ENCODE measurements around the gene THAP5.

THAP5 gene

GRCh38 chr7:108537229-108537628 lies 32.3 kb downstream of the THAP5 start:
- Histone ChIP-seq H3K4me3 (ENCODE audit: low read length) (no peak overlapping the region), H4K20me1 (ENCODE audit: control insufficient read depth, insufficient read depth, low read depth, low read length) (no peaks in the 10 kb centered on the region), H3K36me3 (ENCODE audit: control insufficient read depth, low read length) (no peaks in the 10 kb centered on the region), H3K9me2 (replicated peaks; ENCODE audit: control insufficient read depth, low read length) (no peaks in the 10 kb centered on the region), H3K79me2 (ENCODE audit: control insufficient read depth, low read length) (no peaks in the 10 kb centered on the region), H3K27me3 (ENCODE audit: control insufficient read depth, low read length) (no peaks in the 10 kb centered on the region), H3F3A (ENCODE audit: control insufficient read depth, insufficient read depth) (no peaks in the 10 kb centered on the region), H3K9me3 (ENCODE audit: control insufficient read depth, insufficient read depth, low read length) (no peaks in the 10 kb centered on the region), H3K4me2 (ENCODE audit: low read length) (no peak overlapping the region), H3K27ac (ENCODE audit: low read depth, low read length) (no peak overlapping the region), H3K4me1 (ENCODE audit: control insufficient read depth, low read length) (peaks cover 12% of the 10 kb centered on the region)
- TF ChIP-seq EZH2phosphoT487 (IDR thresholded peaks at IDR 0.05; ENCODE audit: borderline replicate concordance, low read length), result no peak
- no peak for TF ChIP-seq CTCF (IDR thresholded peaks at IDR 0.05; ENCODE audit: low read depth, low read length, poor library complexity, severe bottlenecking)

- no peaks in the 10 kb centered on the region for H3K27me3 ChIP-seq (ENCODE audit: control insufficient read depth, low read length)
- no peak overlapping the region for H3K4me3 ChIP-seq (ENCODE audit: low read length)
- no peaks in the 10 kb centered on the region for H3K9me2 ChIP-seq (replicated peaks; ENCODE audit: control insufficient read depth, low read length)
- no peaks in the 10 kb centered on the region for H3K36me3 ChIP-seq (ENCODE audit: control insufficient read depth, low read length)
- no peak overlapping the region for H3K4me2 ChIP-seq (ENCODE audit: low read length)
- H3K27ac ChIP-seq (ENCODE audit: low read depth, low read length), result no peak overlapping the region
- TF ChIP-seq CTCF (IDR thresholded peaks at IDR 0.05; ENCODE audit: low read depth, low read length, poor library complexity, severe bottlenecking) (no peak), EZH2phosphoT487 (IDR thresholded peaks at IDR 0.05; ENCODE audit: borderline replicate concordance, low read length) (no peak)
- H4K20me1 ChIP-seq (ENCODE audit: control insufficient read depth, insufficient read depth, low read depth, low read length), result no peaks in the 10 kb centered on the region
- H3F3A ChIP-seq (ENCODE audit: control insufficient read depth, insufficient read depth), result no peaks in the 10 kb centered on the region
- H3K4me1 ChIP-seq (ENCODE audit: control insufficient read depth, low read length), result peaks cover 12% of the 10 kb centered on the region
- no peaks in the 10 kb centered on the region for H3K9me3 ChIP-seq (ENCODE audit: control insufficient read depth, insufficient read depth, low read length)
- no peaks in the 10 kb centered on the region for H3K79me2 ChIP-seq (ENCODE audit: control insufficient read depth, low read length)
These were observed 33.8 kb downstream of the THAP5 start for GRCh38 chr7:108535744-108536143.

- Histone ChIP-seq H3K4me2 (ENCODE audit: low read length) (no peak overlapping the region), H3K36me3 (ENCODE audit: control insufficient read depth, low read length) (no peaks in the 10 kb centered on the region), H3K27ac (ENCODE audit: low read depth, low read length) (no peak overlapping the region), H3K9me2 (replicated peaks; ENCODE audit: control insufficient read depth, low read length) (no peaks in the 10 kb centered on the region), H3K27me3 (ENCODE audit: control insufficient read depth, low read length) (no peaks in the 10 kb centered on the region), H3F3A (ENCODE audit: control insufficient read depth, insufficient read depth) (no peaks in the 10 kb centered on the region), H3K79me2 (ENCODE audit: control insufficient read depth, low read length) (no peaks in the 10 kb centered on the region), H4K20me1 (ENCODE audit: control insufficient read depth, insufficient read depth, low read depth, low read length) (no peaks in the 10 kb centered on the region), H3K4me3 (ENCODE audit: low read length) (no peak overlapping the region), H3K9me3 (ENCODE audit: control insufficient read depth, insufficient read depth, low read length) (no peaks in the 10 kb centered on the region), H3K4me1 (ENCODE audit: control insufficient read depth, low read length) (peaks cover 12% of the 10 kb centered on the region)
- TF ChIP-seq CTCF (IDR thresholded peaks at IDR 0.05; ENCODE audit: low read depth, low read length, poor library complexity, severe bottlenecking) (no peak), EZH2phosphoT487 (IDR thresholded peaks at IDR 0.05; ENCODE audit: borderline replicate concordance, low read length) (no peak)
These were observed 34.2 kb downstream of the THAP5 start for GRCh38 chr7:108535257-108535656.

- H3K27me3 ChIP-seq (ENCODE audit: control insufficient read depth, low read length), result no peaks in the 10 kb centered on the region
- no peak overlapping the region for H3K4me2 ChIP-seq (ENCODE audit: low read length)
- H3F3A ChIP-seq (ENCODE audit: control insufficient read depth, insufficient read depth), result no peaks in the 10 kb centered on the region
- TF ChIP-seq EZH2phosphoT487 (IDR thresholded peaks at IDR 0.05; ENCODE audit: borderline replicate concordance, low read length) (no peak), CTCF (IDR thresholded peaks at IDR 0.05; ENCODE audit: low read depth, low read length, poor library complexity, severe bottlenecking) (no peak)
- H3K79me2 ChIP-seq (ENCODE audit: control insufficient read depth, low read length), result no peaks in the 10 kb centered on the region
- H3K9me2 ChIP-seq (replicated peaks; ENCODE audit: control insufficient read depth, low read length), result no peaks in the 10 kb centered on the region
- H3K36me3 ChIP-seq (ENCODE audit: control insufficient read depth, low read length), result no peaks in the 10 kb centered on the region
- H3K4me3 ChIP-seq (ENCODE audit: low read length), result no peak overlapping the region
- peaks cover 12% of the 10 kb centered on the region for H3K4me1 ChIP-seq (ENCODE audit: control insufficient read depth, low read length)
- H4K20me1 ChIP-seq (ENCODE audit: control insufficient read depth, insufficient read depth, low read depth, low read length), result no peaks in the 10 kb centered on the region
- H3K9me3 ChIP-seq (ENCODE audit: control insufficient read depth, insufficient read depth, low read length), result no peaks in the 10 kb centered on the region
- no peak overlapping the region for H3K27ac ChIP-seq (ENCODE audit: low read depth, low read length)
These were observed 35.8 kb downstream of the THAP5 start for GRCh38 chr7:108533712-108534111.

Data from DOHH2 (cell line).